Fibroblast of skin of abdomen (primary cell): ENCODE data around the gene PNO1. TPM values are rescaled to one million over a fixed set of nuclear protein-coding genes. Genes with fewer than 3 reads are reported as not detected.
"Not testable (repeated sequence)": the region's sequence is repeated elsewhere in the genome, so short reads cannot be mapped to it uniquely, and the experiment has no call there.

Experiments
- DNase-seq: peaks from one replicate; pipeline ENCODE4 v3.0.0-alpha.2; 2013
- polyA plus RNA-seq, 2 experiments: library from polyadenylated mRNA; unstranded; fragments of 120-200 nt; gene quantifications; one replicate each; pipeline ENCODE4 v1.2.1, GENCODE V29; 2013; ENCODE audit not compliant: insufficient read length in 2 of 2

Gene PNO1
- polyA plus RNA-seq (2013, experiment 1 of 2; ENCODE audit: insufficient read length): 18.1 TPM
- polyA plus RNA-seq (2013, experiment 2 of 2; ENCODE audit: insufficient read length): 17.9 TPM

- DNase-seq: peak; percentile 96
Measured at GRCh38 chr2:68157402-68158133, at the start of gene PNO1. Gene PNO1 (plus strand): TSS chr2:68157888. CDS start chr2:68157935, 47 bp downstream.

- no peak for DNase-seq
Measured at GRCh38 chr2:68108120-68108519, 49.6 kb upstream of the PNO1 start.

GRCh38 chr2:68110102-68110501 lies 47.6 kb upstream of the PNO1 start:
- DNase-seq: no peak

- no peak for DNase-seq
Measured at GRCh38 chr2:68115965-68116364, 41.7 kb upstream of the PNO1 start.

- not testable (repeated sequence) for DNase-seq
Measured at GRCh38 chr2:68117922-68118321, 39.8 kb upstream of the PNO1 start.

- no peak for DNase-seq
Measured at GRCh38 chr2:68118816-68119215, 38.9 kb upstream of the PNO1 start.

GRCh38 chr2:68119504-68119903 lies 38.2 kb upstream of the PNO1 start:
- no peak for DNase-seq

- DNase-seq: peak; percentile 78
Measured at GRCh38 chr2:68121873-68122679, 35.6 kb upstream of the PNO1 start.

GRCh38 chr2:68122680-68122964 lies 35.1 kb upstream of the PNO1 start:
- DNase-seq: no peak

GRCh38 chr2:68124321-68124720 lies 33.4 kb upstream of the PNO1 start:
- peak; percentile 9 for DNase-seq

- DNase-seq: no peak
Measured at GRCh38 chr2:68125821-68126220, 31.9 kb upstream of the PNO1 start.

- no peak for DNase-seq
Measured at GRCh38 chr2:68126561-68126960, 31.1 kb upstream of the PNO1 start.

- DNase-seq: no peak
Measured at GRCh38 chr2:68127358-68128242, 30.1 kb upstream of the PNO1 start.

- no peak for DNase-seq
Measured at GRCh38 chr2:68134120-68134519, 23.6 kb upstream of the PNO1 start.

- no peak for DNase-seq
Measured at GRCh38 chr2:68134554-68134953, 23.1 kb upstream of the PNO1 start.

- DNase-seq: no peak
Measured at GRCh38 chr2:68135448-68136320, 22.0 kb upstream of the PNO1 start.

GRCh38 chr2:68141875-68142274 lies 15.8 kb upstream of the PNO1 start:
- no peak for DNase-seq

- no peak for DNase-seq
Measured at GRCh38 chr2:68151037-68151436, 6.7 kb upstream of the PNO1 start.

- DNase-seq: no peak
Measured at GRCh38 chr2:68152681-68153347, 4.9 kb upstream of the PNO1 start.

GRCh38 chr2:68155618-68156017 lies 2.1 kb upstream of the PNO1 start:
- no peak for DNase-seq

- no peak for DNase-seq
Measured at GRCh38 chr2:68156419-68156818, 1.3 kb upstream of the PNO1 start.
